Transverse colon (tissue), 4 donors: ENCODE results near the gene TBX1.

ENCODE experiments used
- CTCF ChIP-seq, 5 experiments: fragments of 200-600 bp in 3 of 5; fragments of 450-650 bp in 2 of 5; sonication (generic) in 3 of 5; IDR thresholded peaks; 1 replicate in 2 of 5; 2 replicates in 3 of 5; pipeline ENCODE4 v1.5.1; 2016 to 2017; ENCODE audit warnings: antibody characterized with exemption in 5 of 5, inconsistent platforms in 3 of 5, mild to moderate bottlenecking in 2 of 5, moderate library complexity in 1 of 5
- EP300 ChIP-seq: sonication (generic); formaldehyde crosslinking; IDR thresholded peaks from one replicate; pipeline ENCODE4 v1.6.1; 2017; ENCODE audit warnings: antibody characterized with exemption, low read depth
- POLR2A ChIP-seq: fragments of 450-650 bp; IDR thresholded peaks from one replicate; pipeline ENCODE4 v1.6.1; 2016; ENCODE audit warnings: antibody characterized with exemption, mild to moderate bottlenecking, moderate library complexity
- POLR2AphosphoS5 ChIP-seq, 3 donors: sonication (generic); formaldehyde crosslinking; IDR thresholded peaks; one replicate each; pipeline ENCODE4 v1.6.1; 2016; ENCODE audit warnings: antibody characterized with exemption in 3 of 3

GRCh38 chr22:19751497-19752245 is 8.9 kb upstream of the TBX1 start:
- TF ChIP-seq EP300: no peak
- no peak for TF ChIP-seq CTCF (IDR thresholded peaks at IDR 0.05)
- no peak for TF ChIP-seq POLR2A
- TF ChIP-seq POLR2AphosphoS5 (IDR thresholded peaks at IDR 0.05): no peak
